IMR-90 (cell line): ENCODE measurements around the gene CPNE4. TPM values are rescaled to one million over a fixed set of nuclear protein-coding genes. Genes with fewer than 3 reads are reported as not detected.

ENCODE experiments used
- ATAC-seq: fragments of 200-7000 bp; cut with Tn5 transposase; 2 replicates; pipeline ENCODE4 v1.9.1; 2020; ENCODE audit warnings: low read depth, mild to moderate bottlenecking, moderate library complexity
- BruUV-seq: library from RNA; stranded (reverse); fragments of 400-500 nt; replicated peaks from 2 replicates; lab custom pipeline; 2021; lab: Mats Ljungman, UMichigan
- CTCF ChIA-PET: fragments of 300-600 bp; formaldehyde crosslinking; extraction: SDS; loops from one replicate; lab custom pipeline; 2021; ENCODE audit warnings: antibody characterized with exemption; lab: Yijun Ruan, JAX
- POLR2A ChIA-PET: fragments of 300-600 bp; sonication (Branson Sonifier 250); formaldehyde crosslinking; loops from one replicate; lab custom pipeline; 2022; ENCODE audit warnings: antibody characterized with exemption; ENCODE audit not compliant: unreplicated experiment; lab: Charles Lee
- DNase-seq: peaks from one replicate; pipeline ENCODE4 v3.0.0; 2013
- H2AFZ ChIP-seq: replicated peaks from 2 replicates; pipeline ENCODE3; 2013; ENCODE audit warnings: low read length, mild to moderate bottlenecking; ENCODE audit not compliant: poor library complexity
- H2AK5ac ChIP-seq: 2 replicates; pipeline ENCODE4 v1.6.1; 2013; ENCODE audit warnings: low read depth, low read length, inconsistent platforms
- H2AK9ac ChIP-seq: replicated peaks from 2 replicates; pipeline ENCODE3; 2013; ENCODE audit warnings: mild to moderate bottlenecking, low read depth, low read length, moderate library complexity; ENCODE audit not compliant: poor library complexity
- H2BK120ac ChIP-seq: 2 replicates; pipeline ENCODE4 v1.6.1; 2013; ENCODE audit warnings: low read depth, low read length, inconsistent platforms
- H2BK15ac ChIP-seq: 3 replicates; pipeline ENCODE4 v1.6.1; 2013; ENCODE audit warnings: low read depth, low read length, inconsistent platforms
- H2BK20ac ChIP-seq: 2 replicates; pipeline ENCODE4 v1.6.1; 2013; ENCODE audit warnings: low read depth, mild to moderate bottlenecking, inconsistent platforms, low read length, moderate library complexity
- H2BK5ac ChIP-seq: 2 replicates; pipeline ENCODE4 v1.6.1; 2013; ENCODE audit warnings: mild to moderate bottlenecking, low read depth, low read length, inconsistent platforms; ENCODE audit not compliant: poor library complexity, severe bottlenecking
- H3K14ac ChIP-seq: replicated peaks from 2 replicates; pipeline ENCODE4 v1.6.1; 2013; ENCODE audit warnings: low read depth, low read length, inconsistent platforms
- H3K18ac ChIP-seq: 2 replicates; pipeline ENCODE4 v1.6.1; 2013; ENCODE audit warnings: low read depth, low read length, control low read depth
- H3K23ac ChIP-seq: 2 replicates; pipeline ENCODE4 v1.6.1; 2013; ENCODE audit warnings: low read depth, low read length, inconsistent platforms
- H3K27ac ChIP-seq: 2 replicates; pipeline ENCODE4 v1.5.1; 2013; ENCODE audit warnings: mild to moderate bottlenecking, control low read depth, low read length; ENCODE audit not compliant: insufficient read depth
- H3K27me3 ChIP-seq: 2 replicates; pipeline ENCODE4 v1.6.1; 2013; ENCODE audit warnings: low read length; ENCODE audit not compliant: control insufficient read depth, insufficient read depth
- H3K36me3 ChIP-seq: 2 replicates; pipeline ENCODE4 v1.6.1; 2013; ENCODE audit warnings: low read length, mixed read lengths; ENCODE audit not compliant: control insufficient read depth, insufficient read depth
- H3K4ac ChIP-seq: 2 replicates; pipeline ENCODE4 v1.6.1; 2013; ENCODE audit warnings: low read depth, low read length, inconsistent platforms
- H3K4me1 ChIP-seq: 2 replicates; pipeline ENCODE4 v1.6.1; 2013; ENCODE audit warnings: low read length, mixed read lengths; ENCODE audit not compliant: control insufficient read depth, insufficient read depth
- H3K4me2 ChIP-seq: 2 replicates; pipeline ENCODE4 v1.6.1; 2013; ENCODE audit warnings: low read depth, mild to moderate bottlenecking, control low read depth, low read length, moderate library complexity
- H3K4me3 ChIP-seq: 2 replicates; pipeline ENCODE4 v1.5.1; 2013; ENCODE audit warnings: low read depth, mild to moderate bottlenecking, control low read depth, low read length, moderate library complexity; ENCODE audit not compliant: insufficient read depth
- H3K56ac ChIP-seq: 2 replicates; pipeline ENCODE4 v1.6.1; 2013; ENCODE audit warnings: low read length, inconsistent platforms; ENCODE audit not compliant: insufficient read depth; ENCODE audit errors: extremely low read depth
- H3K79me1 ChIP-seq, 2 experiments: 2 replicates each; pipeline ENCODE4 v1.6.1; 2013; ENCODE audit warnings: low read length in 2 of 2, inconsistent platforms in 1 of 2, low read depth in 1 of 2
- H3K9ac ChIP-seq: 2 replicates; pipeline ENCODE4 v1.6.1; 2013; ENCODE audit warnings: low read depth, low read length, control low read depth
- H3K9me1 ChIP-seq: 2 replicates; pipeline ENCODE4 v1.6.1; 2013; ENCODE audit warnings: low read length, inconsistent platforms; ENCODE audit not compliant: insufficient read depth
- H3K9me3 ChIP-seq: 2 replicates; pipeline ENCODE4 v1.6.1; 2013; ENCODE audit warnings: low read length; ENCODE audit not compliant: control insufficient read depth, insufficient read depth
- H4K20me1 ChIP-seq: 2 replicates; pipeline ENCODE4 v1.6.1; 2013; ENCODE audit warnings: low read length, inconsistent platforms; ENCODE audit not compliant: insufficient read depth
- H4K5ac ChIP-seq: 2 replicates; pipeline ENCODE4 v1.6.1; 2013; ENCODE audit warnings: mild to moderate bottlenecking, low read depth, low read length, control low read depth
- H4K8ac ChIP-seq, 2 experiments: 2 replicates each; pipeline ENCODE4 v1.6.1; 2013; ENCODE audit warnings: low read depth in 2 of 2, low read length in 2 of 2, control low read depth in 1 of 2, inconsistent platforms in 1 of 2
- H4K91ac ChIP-seq: 2 replicates; pipeline ENCODE4 v1.6.1; 2013; ENCODE audit warnings: low read depth, low read length, inconsistent platforms; ENCODE audit not compliant: insufficient read depth
- BHLHE40 ChIP-seq: fragments of 150-350 bp; IDR thresholded peaks from 2 replicates; pipeline ENCODE4 v1.6.1; 2016; ENCODE audit warnings: mild to moderate bottlenecking, low read depth, low read length
- CHD1 ChIP-seq: IDR thresholded peaks from 2 replicates; pipeline ENCODE4 v1.6.1; 2012; ENCODE audit warnings: low read depth, low read length, improper control_type of control experiment
- CTCF ChIP-seq: conservative IDR thresholded peaks from 2 replicates; pipeline ENCODE4 v1.5.1; 2012; ENCODE audit warnings: mild to moderate bottlenecking, low read depth, low read length, improper control_type of control experiment
- FOS ChIP-seq: fragments of 150-350 bp; IDR thresholded peaks from 2 replicates; pipeline ENCODE4 v1.6.1; 2016; ENCODE audit warnings: low read depth, low read length
- MAFK ChIP-seq: IDR thresholded peaks from 2 replicates; pipeline ENCODE4 v1.6.1; 2012; ENCODE audit warnings: low read depth, low read length, improper control_type of control experiment
- MAZ ChIP-seq: IDR thresholded peaks from 2 replicates; pipeline ENCODE4 v1.6.1; 2012; ENCODE audit warnings: low read depth, mild to moderate bottlenecking, low read length, improper control_type of control experiment, moderate library complexity, borderline replicate concordance
- MXI1 ChIP-seq: IDR thresholded peaks from 2 replicates; pipeline ENCODE4 v1.6.1; 2012; ENCODE audit warnings: low read depth, mild to moderate bottlenecking, low read length, moderate library complexity, borderline replicate concordance
- NFE2L2 ChIP-seq: fragments of 150-350 bp; IDR thresholded peaks from 2 replicates; pipeline ENCODE4 v1.6.1; 2016; ENCODE audit warnings: low read depth, mild to moderate bottlenecking, low read length
- POLR2A ChIP-seq: IDR thresholded peaks from 2 replicates; pipeline ENCODE4 v1.6.1; 2012; ENCODE audit warnings: mild to moderate bottlenecking, low read depth, low read length
- RCOR1 ChIP-seq: IDR thresholded peaks from 2 replicates; pipeline ENCODE4 v1.6.1; 2012; ENCODE audit warnings: mild to moderate bottlenecking, low read length, improper control_type of control experiment; ENCODE audit not compliant: insufficient replicate concordance
- RFX5 ChIP-seq: IDR thresholded peaks from 2 replicates; pipeline ENCODE4 v1.8.0; 2012; ENCODE audit warnings: low read depth, mild to moderate bottlenecking, low read length, moderate library complexity
- SMC3 ChIP-seq: fragments of 150-350 bp; IDR thresholded peaks from 2 replicates; pipeline ENCODE4 v1.6.1; 2016; ENCODE audit warnings: low read depth, mild to moderate bottlenecking, antibody characterized with exemption, low read length, moderate library complexity
- WGBS, 2 experiments: methylation state at CpG; one replicate each; pipeline versions ENCODE4 v1.1.5 to v1.1.7; 2013; ENCODE audit warnings: missing lambda C conversion rate in 2 of 2; ENCODE audit not compliant: insufficient read length in 1 of 2; ENCODE audit errors: extremely low coverage in 2 of 2; 5-methylcytosine and 5-hydroxymethylcytosine counted together
- dilution Hi-C: fragments of 300-500 bp; cut with HindIII; formaldehyde crosslinking; loops from one replicate; pipeline ENCODE4 v1.14.3; 2018; ENCODE audit warnings: low sequenced_read_pairs; ENCODE audit not compliant: unreplicated experiment
- in situ Hi-C: fragments of 300-500 bp; cut with MboI; formaldehyde crosslinking; loops from 3 replicates; pipeline ENCODE4 v1.14.3; 2019; ENCODE audit warnings: low sequenced_read_pairs, inconsistent platforms, mixed read lengths
- intact Hi-C: fragments of 100-400 bp; cut with micrococcal nuclease; formaldehyde crosslinking; loops from 2 replicates; pipeline ENCODE4 v1.10.0; 2022
- polyA plus RNA-seq, 3 experiments: library from polyadenylated mRNA; depleted of rRNA; stranded (reverse); fragments of >200 nt; gene quantifications; 2 replicates each; pipeline ENCODE4 v1.2.3, GENCODE V29; 2012; ENCODE audit warnings: low replicate concordance in 1 of 3
- total RNA-seq: library from RNA; depleted of rRNA; stranded (reverse); fragments of >200 nt; gene quantifications from 2 replicates; pipeline ENCODE4 v1.2.3, GENCODE V29; 2012

CPNE4 gene
- total and polyA plus RNA-seq, 2 of the 4 experiments (the other 2 are of a cell fraction), result not detected

DNA sequence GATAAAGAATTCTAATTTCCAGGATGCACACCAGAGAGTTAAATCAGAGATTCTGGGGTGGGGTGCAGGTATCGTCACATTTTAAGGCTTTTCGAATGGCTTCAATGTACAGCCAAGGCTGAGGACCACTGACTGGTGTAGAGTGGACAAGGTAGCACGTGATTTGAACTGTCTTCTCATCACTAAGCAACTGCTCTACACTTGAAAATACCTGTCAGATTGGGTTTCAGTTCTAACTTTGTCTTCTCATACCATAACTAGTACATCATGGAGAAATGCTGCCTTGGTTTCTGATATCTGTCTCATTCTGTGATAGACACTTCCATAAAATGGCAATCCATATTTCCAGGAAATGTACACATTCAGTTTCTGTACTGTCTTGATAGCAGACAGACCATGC is 474.0 kb downstream of the CPNE4 start:
- H3K79me1 ChIP-seq, result no peaks in the 10 kb centered on the region
- H3K18ac ChIP-seq, result no peak overlapping the region
- DNase-seq (no peak), ATAC-seq (no peak)
- WGBS, 2 experiments, result 0% methylated on average over 1 of the region's 3 CpGs; no CpG with 5 or more reads in 1 of the 2 experiments
- no peak overlapping the region for H2AFZ ChIP-seq
- H3K9me1 ChIP-seq, result no peaks in the 10 kb centered on the region
- H2BK5ac ChIP-seq, result no peak overlapping the region
- no peak overlapping the region for H2AK5ac ChIP-seq
- H2BK120ac ChIP-seq, result no peak overlapping the region
- CTCF ChIA-PET, result interaction anchor here (1.4 kb wide), 1 partner anchor 11 kb away, joined by 5 read pairs; no protein-coding TSS in a partner anchor
- POLR2A ChIA-PET, result no interaction called here
- intact Hi-C loops (no loop called here), dilution Hi-C loops (no loop called here), in situ Hi-C loops (no loop called here)
- H3K9ac ChIP-seq, result no peak overlapping the region
- no peak overlapping the region for H4K8ac ChIP-seq
- BruUV-seq, result no TSS peak
- H4K5ac ChIP-seq, result no peak overlapping the region
- no peak overlapping the region for H3K14ac ChIP-seq
- no peak overlapping the region for H3K27ac ChIP-seq
- no peak overlapping the region for H3K4me2 ChIP-seq
- H4K91ac ChIP-seq, result no peak overlapping the region
- no peak overlapping the region for H3K56ac ChIP-seq
- H3K9me3 ChIP-seq, result no peaks in the 10 kb centered on the region
- H3K36me3 ChIP-seq, result no peaks in the 10 kb centered on the region
- no peaks in the 10 kb centered on the region for H3K27me3 ChIP-seq
- no peaks in the 10 kb centered on the region for H4K20me1 ChIP-seq
- H3K4me3 ChIP-seq, result no peak overlapping the region
- H3K4ac ChIP-seq, result no peak overlapping the region
- no peak overlapping the region for H2BK15ac ChIP-seq
- no peak overlapping the region for H3K23ac ChIP-seq
- TF ChIP-seq CHD1, result no peak
- TF ChIP-seq RCOR1, result no peak
- TF ChIP-seq MAFK, result no peak
- TF ChIP-seq MXI1, result no peak
- no peak for TF ChIP-seq FOS
- no peak for TF ChIP-seq RFX5
- TF ChIP-seq SMC3, result no peak
- TF ChIP-seq MAZ, result no peak
- no peak for TF ChIP-seq NFE2L2
- TF ChIP-seq CTCF, result no peak
- TF ChIP-seq BHLHE40, result no peak
- TF ChIP-seq POLR2A, result no peak
- H3K4me1 ChIP-seq, result no peaks in the 10 kb centered on the region
- no peak overlapping the region for H2AK9ac ChIP-seq
- H2BK20ac ChIP-seq, result no peak overlapping the region
